ENCODE measurements around the gene IRX3.

GRCh38 chr16:54288835-54289241 is 2.3 kb upstream of the IRX3 start:
- no peak for TF ChIP-seq CTCF (IDR thresholded peaks at IDR 0.05)
- TF ChIP-seq POLR2A (IDR thresholded peaks at IDR 0.05), result no peak
